SK-N-SH treated with all-trans-retinoic acid at 6 μM for 48 hours (cell line): ENCODE results near the gene WBP2.

Experiments used
- ARNTL ChIP-seq: fragments of 450-650 bp; formaldehyde crosslinking; IDR thresholded peaks from 2 replicates; pipeline ENCODE4 v1.5.0; 2020; ENCODE audit warnings: low read depth, mild to moderate bottlenecking, moderate library complexity, borderline replicate concordance
- CREB5 ChIP-seq: fragments of 250-450 bp; sonication (Bioruptor Pico); IDR thresholded peaks from 2 replicates; pipeline ENCODE4 v1.5.1; 2020; ENCODE audit warnings: low read depth, mild to moderate bottlenecking, moderate library complexity
- CSDC2 ChIP-seq: fragments of 250-450 bp; sonication (Bioruptor Pico); IDR thresholded peaks from 2 replicates; pipeline ENCODE4 v1.5.0; 2020; ENCODE audit warnings: mild to moderate bottlenecking, moderate library complexity
- ESRRG ChIP-seq: fragments of 250-450 bp; sonication (Bioruptor Pico); IDR thresholded peaks from 2 replicates; pipeline ENCODE4 v1.6.1; 2021; ENCODE audit warnings: mild to moderate bottlenecking
- PATZ1 ChIP-seq: fragments of 250-450 bp; sonication (Bioruptor Pico); IDR thresholded peaks from 2 replicates; pipeline ENCODE4 v1.8.0; 2020; ENCODE audit warnings: mild to moderate bottlenecking, moderate library complexity, borderline replicate concordance
- POU6F1 ChIP-seq: fragments of 250-450 bp; sonication (Bioruptor Pico); IDR thresholded peaks from 2 replicates; pipeline ENCODE4 v1.8.0; 2021; ENCODE audit warnings: low read depth, mild to moderate bottlenecking, moderate library complexity, borderline replicate concordance
- PPARA ChIP-seq: fragments of 250-450 bp; sonication (Bioruptor Pico); IDR thresholded peaks from 2 replicates; pipeline ENCODE4 v1.5.0; 2020; ENCODE audit warnings: mild to moderate bottlenecking, borderline replicate concordance
- SNAI2 ChIP-seq: fragments of 250-450 bp; sonication (Bioruptor Pico); IDR thresholded peaks from 2 replicates; pipeline ENCODE4 v1.5.0; 2020; ENCODE audit warnings: mild to moderate bottlenecking, moderate library complexity
- TCF4 ChIP-seq: fragments of 250-450 bp; sonication (Bioruptor Pico); IDR thresholded peaks from 2 replicates; pipeline ENCODE4 v1.8.0; 2021; ENCODE audit warnings: mild to moderate bottlenecking, moderate library complexity, borderline replicate concordance
- TSHZ2 ChIP-seq: fragments of 250-450 bp; sonication (Bioruptor Pico); IDR thresholded peaks from 2 replicates; pipeline ENCODE4 v1.5.0; 2020; ENCODE audit warnings: mild to moderate bottlenecking, moderate library complexity
- ZFP3 ChIP-seq: fragments of 250-450 bp; sonication (Bioruptor Pico); IDR thresholded peaks from 2 replicates; pipeline ENCODE4 v1.5.0; 2020; ENCODE audit warnings: mild to moderate bottlenecking, moderate library complexity
- ZFP30 ChIP-seq: fragments of 450-650 bp; formaldehyde crosslinking; IDR thresholded peaks from 2 replicates; pipeline ENCODE4 v1.5.0; 2022; ENCODE audit warnings: mild to moderate bottlenecking, moderate library complexity
- ZNF70 ChIP-seq: fragments of 450-650 bp; formaldehyde crosslinking; IDR thresholded peaks from 2 replicates; pipeline ENCODE4 v1.5.0; 2020; ENCODE audit warnings: mild to moderate bottlenecking, moderate library complexity
- ZNF8 ChIP-seq: fragments of 450-650 bp; formaldehyde crosslinking; IDR thresholded peaks from 2 replicates; pipeline ENCODE4 v1.5.0; 2020; ENCODE audit warnings: mild to moderate bottlenecking, moderate library complexity

- TF ChIP-seq ZFP30 (CRISPR knock-in tag), result no peak
- TF ChIP-seq PATZ1 (CRISPR knock-in tag), result no peak
- no peak for TF ChIP-seq PPARA (CRISPR knock-in tag)
- TF ChIP-seq CREB5 (CRISPR knock-in tag), result no peak
- no peak for TF ChIP-seq ZFP3 (CRISPR knock-in tag)
- no peak for TF ChIP-seq TSHZ2 (CRISPR knock-in tag)
- no peak for TF ChIP-seq ZNF8
- no peak for TF ChIP-seq ESRRG
- TF ChIP-seq TCF4 (CRISPR knock-in tag), result no peak
- no peak for TF ChIP-seq ZNF70 (CRISPR knock-in tag)
- no peak for TF ChIP-seq ARNTL
- TF ChIP-seq POU6F1 (CRISPR knock-in tag), result no peak
- no peak for TF ChIP-seq SNAI2
- TF ChIP-seq CSDC2 (CRISPR knock-in tag), result no peak
These were observed 30.3 kb upstream of the WBP2 start for GRCh38 chr17:75885431-75885830.
